ENCODE results near the gene NAXE. TPM values are rescaled to one million over a fixed set of nuclear protein-coding genes. Genes with fewer than 3 reads are reported as not detected.
"Not testable (repeated sequence)": the region's sequence is repeated elsewhere in the genome, so short reads cannot be mapped to it uniquely, and the experiment has no call there.

The NAXE gene
- total RNA-seq, 1 donor from 2014 or later = 190 TPM

DNA sequence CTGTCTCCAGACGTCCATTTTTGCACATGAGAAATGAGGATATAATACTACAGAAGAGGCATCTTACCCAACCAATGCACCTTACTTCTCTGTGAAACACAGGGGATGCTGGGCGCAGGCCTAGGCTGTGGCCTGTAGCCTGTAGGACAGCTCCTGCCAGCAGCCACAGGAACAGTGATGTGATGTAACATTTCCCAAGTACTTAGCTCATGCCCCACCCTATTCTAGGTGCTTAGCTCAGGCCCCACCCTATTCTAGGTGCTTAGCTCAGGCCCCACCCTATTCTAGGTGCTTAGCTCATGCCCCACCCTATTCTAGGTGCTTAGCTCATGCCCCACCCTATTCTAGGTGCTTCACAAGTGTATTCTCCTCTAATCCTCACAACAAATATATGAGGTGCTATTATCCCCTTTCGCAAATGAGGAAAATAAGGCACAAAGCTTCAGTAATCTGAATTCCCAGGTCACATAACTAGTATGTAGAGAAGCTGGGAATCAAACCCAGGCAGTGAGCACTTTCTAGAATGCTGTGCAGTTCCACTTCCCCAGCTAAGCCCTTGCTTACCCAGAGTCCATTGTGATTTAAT, 4.6 kb upstream of the NAXE start:
- DNase-seq (ENCODE audit: low spot score) = no peak
- Mint-ChIP-seq H3K4me3 (ENCODE audit: unreplicated experiment) (no peak overlapping the region), H3K9me3 (ENCODE audit: unreplicated experiment) (no peaks in the 10 kb centered on the region), H3K4me1 (ENCODE audit: unreplicated experiment) (peaks cover 27% of the 10 kb centered on the region), H3K27ac (ENCODE audit: unreplicated experiment) (no peak overlapping the region), H3K27me3 (ENCODE audit: unreplicated experiment) (peaks cover 13% of the 10 kb centered on the region), H3K36me3 (ENCODE audit: low read depth, unreplicated experiment) (no peaks in the 10 kb centered on the region)
- TF ChIP-seq, protein P1, sequence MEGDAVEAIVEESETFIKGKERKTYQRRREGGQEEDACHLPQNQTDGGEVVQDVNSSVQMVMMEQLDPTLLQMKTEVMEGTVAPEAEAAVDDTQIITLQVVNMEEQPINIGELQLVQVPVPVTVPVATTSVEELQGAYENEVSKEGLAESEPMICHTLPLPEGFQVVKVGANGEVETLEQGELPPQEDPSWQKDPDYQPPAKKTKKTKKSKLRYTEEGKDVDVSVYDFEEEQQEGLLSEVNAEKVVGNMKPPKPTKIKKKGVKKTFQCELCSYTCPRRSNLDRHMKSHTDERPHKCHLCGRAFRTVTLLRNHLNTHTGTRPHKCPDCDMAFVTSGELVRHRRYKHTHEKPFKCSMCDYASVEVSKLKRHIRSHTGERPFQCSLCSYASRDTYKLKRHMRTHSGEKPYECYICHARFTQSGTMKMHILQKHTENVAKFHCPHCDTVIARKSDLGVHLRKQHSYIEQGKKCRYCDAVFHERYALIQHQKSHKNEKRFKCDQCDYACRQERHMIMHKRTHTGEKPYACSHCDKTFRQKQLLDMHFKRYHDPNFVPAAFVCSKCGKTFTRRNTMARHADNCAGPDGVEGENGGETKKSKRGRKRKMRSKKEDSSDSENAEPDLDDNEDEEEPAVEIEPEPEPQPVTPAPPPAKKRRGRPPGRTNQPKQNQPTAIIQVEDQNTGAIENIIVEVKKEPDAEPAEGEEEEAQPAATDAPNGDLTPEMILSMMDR (IDR thresholded peaks at IDR 0.05; ENCODE audit: unreplicated experiment) = no peak

DNA sequence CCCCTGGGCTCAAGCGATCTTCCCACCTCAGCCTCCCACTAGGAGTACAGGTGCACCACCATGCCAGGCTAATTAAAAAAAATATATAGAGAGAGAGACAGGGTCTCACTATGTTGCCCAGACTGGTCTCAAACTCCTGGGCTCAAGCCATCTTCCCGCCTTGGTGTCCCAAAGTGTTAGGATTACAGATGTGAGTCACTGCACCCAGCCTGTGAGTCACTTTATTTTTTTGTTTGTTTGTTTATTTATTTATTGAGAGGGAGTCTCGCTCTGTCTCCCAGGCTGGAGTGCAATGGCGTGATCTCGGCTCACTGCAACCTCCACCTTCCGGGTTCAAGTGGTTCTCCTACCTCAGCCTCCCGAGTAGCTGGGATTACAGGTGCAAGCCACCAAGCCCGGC, 3.6 kb upstream of the NAXE start:
- Mint-ChIP-seq H3K27me3 (ENCODE audit: unreplicated experiment) (peaks cover 15% of the 10 kb centered on the region), H3K4me1 (ENCODE audit: unreplicated experiment) (peaks cover 34% of the 10 kb centered on the region)
- not testable (repeated sequence) for DNase-seq (ENCODE audit: low spot score); H3K36me3 Mint-ChIP-seq (ENCODE audit: low read depth, unreplicated experiment); H3K9me3 Mint-ChIP-seq (ENCODE audit: unreplicated experiment); H3K4me3 Mint-ChIP-seq (ENCODE audit: unreplicated experiment); H3K27ac Mint-ChIP-seq (ENCODE audit: unreplicated experiment)

DNA sequence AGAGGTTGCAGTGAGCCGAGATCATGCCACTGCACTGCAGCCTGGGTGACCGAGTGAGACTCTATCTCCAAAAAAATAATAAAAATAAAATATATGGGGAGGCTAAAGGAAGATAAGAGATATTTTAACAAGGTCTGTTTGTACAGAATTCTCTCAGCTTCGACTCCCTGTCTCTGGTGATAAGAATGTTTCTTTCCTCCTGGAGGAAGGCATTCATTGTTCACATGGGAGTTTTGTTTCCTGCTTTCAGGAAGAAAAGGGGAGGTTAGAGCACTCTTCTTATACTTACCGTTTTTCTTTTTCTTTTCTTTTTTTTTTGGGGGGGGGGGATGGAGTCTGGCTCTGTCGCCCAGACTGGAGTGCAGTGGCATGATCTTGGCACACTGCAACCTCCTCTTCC, 2.0 kb upstream of the NAXE start:
- peaks cover 6% of the 10 kb centered on the region for H3K36me3 Mint-ChIP-seq (ENCODE audit: low read depth, unreplicated experiment)
- no peak overlapping the region for H3K4me3 Mint-ChIP-seq (ENCODE audit: unreplicated experiment)
- TF ChIP-seq, protein P1 (IDR thresholded peaks at IDR 0.05; ENCODE audit: unreplicated experiment) = no peak
- peak overlapping the region; percentile 75 for H3K27ac Mint-ChIP-seq (ENCODE audit: unreplicated experiment)
- H3K9me3 Mint-ChIP-seq (ENCODE audit: unreplicated experiment) = no peaks in the 10 kb centered on the region
- H3K4me1 Mint-ChIP-seq (ENCODE audit: unreplicated experiment) = peaks cover 38% of the 10 kb centered on the region
- H3K27me3 Mint-ChIP-seq (ENCODE audit: unreplicated experiment) = peaks cover 11% of the 10 kb centered on the region
- DNase-seq (ENCODE audit: low spot score) = no peak

DNA sequence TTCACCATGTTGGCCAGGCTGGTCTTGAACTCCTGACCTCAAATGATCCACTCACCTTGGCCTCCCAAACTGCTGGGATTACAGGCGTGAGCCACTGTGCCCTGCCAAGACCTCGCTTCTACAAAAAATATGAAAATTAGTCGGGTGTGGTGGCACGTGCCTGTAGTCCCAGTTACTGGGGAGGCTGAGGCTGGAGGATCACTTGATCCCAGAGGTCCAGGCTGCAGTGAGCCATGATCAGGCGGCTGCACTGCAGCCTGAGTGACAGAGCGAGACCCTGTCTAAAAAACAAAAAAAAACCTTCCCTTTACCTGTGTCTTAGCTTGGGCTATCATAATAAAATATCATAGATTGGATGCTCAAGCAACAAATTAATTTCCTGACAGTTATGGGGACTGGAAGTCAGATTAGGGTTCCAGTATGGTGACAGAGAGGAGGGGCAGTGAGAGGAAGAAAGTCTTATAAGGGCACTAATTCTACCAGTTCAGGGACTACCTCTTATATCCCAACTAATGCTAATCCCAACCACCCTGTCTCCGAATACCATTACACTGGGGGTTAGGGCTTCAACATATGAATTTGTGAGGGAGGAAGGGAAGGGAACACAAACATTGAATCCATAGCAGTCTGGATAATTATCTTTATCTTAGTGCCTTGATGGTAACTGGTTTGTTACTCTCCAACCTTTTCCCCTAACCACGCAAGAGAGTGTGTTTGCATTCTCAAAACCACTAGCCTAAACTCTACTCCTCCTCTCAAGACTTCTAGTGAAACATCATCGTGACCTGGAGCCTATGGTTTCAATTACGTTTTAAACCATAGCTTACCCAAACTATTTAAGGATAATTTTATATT, 1.0 kb upstream of the NAXE start:
- DNase-seq (ENCODE audit: low spot score) = no peak
- peak overlapping the region; percentile 79 for H3K4me3 Mint-ChIP-seq (ENCODE audit: unreplicated experiment)
- TF ChIP-seq, protein P1 (IDR thresholded peaks at IDR 0.05; ENCODE audit: unreplicated experiment) = no peak
- peaks cover 6% of the 10 kb centered on the region for H3K27me3 Mint-ChIP-seq (ENCODE audit: unreplicated experiment)
- H3K27ac Mint-ChIP-seq (ENCODE audit: unreplicated experiment) = peak overlapping the region; percentile 94
- H3K4me1 Mint-ChIP-seq (ENCODE audit: unreplicated experiment) = peaks cover 36% of the 10 kb centered on the region
- H3K36me3 Mint-ChIP-seq (ENCODE audit: low read depth, unreplicated experiment) = peaks cover 16% of the 10 kb centered on the region
- H3K9me3 Mint-ChIP-seq (ENCODE audit: unreplicated experiment) = no peaks in the 10 kb centered on the region

DNA sequence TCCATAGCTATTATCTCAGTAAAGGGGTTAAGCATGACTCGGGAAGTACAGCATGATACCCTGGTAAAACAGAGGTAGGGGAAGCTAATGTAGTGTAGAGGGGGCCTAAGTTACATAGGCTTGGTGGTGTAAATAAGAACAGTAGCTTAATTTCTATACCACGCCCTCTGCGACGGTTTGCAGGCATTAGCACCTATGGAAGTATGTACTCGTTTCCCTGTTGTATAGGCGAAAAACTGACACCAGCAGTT, 470 bp upstream of the NAXE start:
- Mint-ChIP-seq H3K9me3 (ENCODE audit: unreplicated experiment) (no peaks in the 10 kb centered on the region), H3K4me3 (ENCODE audit: unreplicated experiment) (peak overlapping the region; percentile 88), H3K27me3 (ENCODE audit: unreplicated experiment) (peaks cover 6% of the 10 kb centered on the region), H3K27ac (ENCODE audit: unreplicated experiment) (peak overlapping the region; percentile 94), H3K36me3 (ENCODE audit: low read depth, unreplicated experiment) (peaks cover 20% of the 10 kb centered on the region), H3K4me1 (ENCODE audit: unreplicated experiment) (peaks cover 34% of the 10 kb centered on the region)
- no peak for DNase-seq (ENCODE audit: low spot score)
- TF ChIP-seq, protein P1 (IDR thresholded peaks at IDR 0.05; ENCODE audit: unreplicated experiment) = no peak
